ENCODE data around the gene CYP4A22. TPM values are rescaled to one million over a fixed set of nuclear protein-coding genes. Genes with fewer than 3 reads are reported as not detected.

CYP4A22 gene
- polyA plus RNA-seq, 1 of the 3 experiments (the other 2 are of a cell fraction) = not detected

- no peaks in the 10 kb centered on the region for H3K9me3 ChIP-seq
- H2AFZ ChIP-seq (ENCODE audit: low read depth) = no peak overlapping the region
- H3K4me3 ChIP-seq (ENCODE audit: low read depth in 2 of 2, low read length in 1 of 2) = no peak overlapping the region
- no peaks in the 10 kb centered on the region for H3K9me2 ChIP-seq
- H3K4me2 ChIP-seq = no peak overlapping the region
- no peak for DNase-seq
- H3K4me1 ChIP-seq (ENCODE audit: control insufficient read depth in 1 of 2, insufficient read depth in 2 of 2, low read depth in 1 of 2, low read length in 1 of 2) = peaks cover 0 to 3% of the 10 kb centered on the region in 2 experiments; a peak in 1 of 4 replicates
- H3K36me3 ChIP-seq (replicated peaks in 1 of 2; ENCODE audit: control insufficient read depth in 1 of 2, insufficient read depth in 2 of 2, low read length in 1 of 2) = no peaks in the 10 kb centered on the region
- TF ChIP-seq RCOR1 (IDR thresholded peaks at IDR 0.05; ENCODE audit: low read length) = no peak
- TF ChIP-seq RXRA (IDR thresholded peaks at IDR 0.05; ENCODE audit: borderline replicate concordance, low read depth) = no peak
- no peak for TF ChIP-seq FOSL2 (IDR thresholded peaks at IDR 0.05; ENCODE audit: borderline replicate concordance, low read depth)
- no peak for TF ChIP-seq MXI1 (IDR thresholded peaks at IDR 0.05; ENCODE audit: low read depth, low read length)
- no peak for TF ChIP-seq CHD2 (IDR thresholded peaks at IDR 0.05; ENCODE audit: low read length, partially characterized antibody)
- no peak for TF ChIP-seq JUND (IDR thresholded peaks at IDR 0.05)
- no peak for TF ChIP-seq EZH2phosphoT487 (IDR thresholded peaks at IDR 0.05; ENCODE audit: borderline replicate concordance, low read depth)
- TF ChIP-seq, protein P1, sequence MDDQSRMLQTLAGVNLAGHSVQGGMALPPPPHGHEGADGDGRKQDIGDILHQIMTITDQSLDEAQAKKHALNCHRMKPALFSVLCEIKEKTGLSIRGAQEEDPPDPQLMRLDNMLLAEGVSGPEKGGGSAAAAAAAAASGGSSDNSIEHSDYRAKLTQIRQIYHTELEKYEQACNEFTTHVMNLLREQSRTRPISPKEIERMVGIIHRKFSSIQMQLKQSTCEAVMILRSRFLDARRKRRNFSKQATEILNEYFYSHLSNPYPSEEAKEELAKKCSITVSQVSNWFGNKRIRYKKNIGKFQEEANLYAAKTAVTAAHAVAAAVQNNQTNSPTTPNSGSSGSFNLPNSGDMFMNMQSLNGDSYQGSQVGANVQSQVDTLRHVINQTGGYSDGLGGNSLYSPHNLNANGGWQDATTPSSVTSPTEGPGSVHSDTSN (IDR thresholded peaks at IDR 0.05) = no peak
- no peak for TF ChIP-seq NRF1 (IDR thresholded peaks at IDR 0.05; ENCODE audit: low read depth, low read length)
- no peak for TF ChIP-seq GATA2 (CRISPR knock-in tag; IDR thresholded peaks at IDR 0.05)
- TF ChIP-seq MAX (IDR thresholded peaks at IDR 0.05; ENCODE audit: low read depth) = no peak
- no peak for TF ChIP-seq RAD21 (IDR thresholded peaks at IDR 0.05; ENCODE audit: low read length)
- no peak for TF ChIP-seq EP300 (IDR thresholded peaks at IDR 0.05; ENCODE audit: borderline replicate concordance in 1 of 2, low read depth in 1 of 2, low read length in 1 of 2)
- no peak for TF ChIP-seq TEAD4 (IDR thresholded peaks at IDR 0.05; ENCODE audit: borderline replicate concordance, insufficient read depth)
- TF ChIP-seq REST (IDR thresholded peaks at IDR 0.05; ENCODE audit: low read depth, low read length) = no peak
- H3K27me3 ChIP-seq (ENCODE audit: insufficient read depth) = no peaks in the 10 kb centered on the region
- H3F3A ChIP-seq (replicated peaks; ENCODE audit: insufficient read depth) = no peaks in the 10 kb centered on the region
- no peaks in the 10 kb centered on the region for H3K79me2 ChIP-seq (ENCODE audit: insufficient read depth)
- ChIA-PET CTCF (interaction anchor here (0.6 to 10.7 kb wide), 6 partner anchors 8 to 244 kb away, joined by 3 to 143 read pairs (median 8); no protein-coding TSS in a partner anchor), POLR2A (interaction anchor here (0.6 kb wide), 1 partner anchor 120 kb away, joined by 3 read pairs; no protein-coding TSS in a partner anchor)
- 89% methylated on average over 4 of the region's 5 CpGs for WGBS (ENCODE audit: low lambda C conversion rate)
- H3K9ac ChIP-seq = no peak overlapping the region
- H4K20me1 ChIP-seq (ENCODE audit: insufficient read depth) = no peaks in the 10 kb centered on the region
- no peak overlapping the region for H3K27ac ChIP-seq (ENCODE audit: low read depth in 2 of 2, low read length in 1 of 2)
These were observed 53.2 kb downstream of the CYP4A22 start for GRCh38 chr1:47190509-47190855.

Measured in SK-N-SH (cell line).